Right kidney (tissue), 1 donor: Measurements from ENCODE around the gene GRID1.

Source experiments
- DNase-seq: peaks from one replicate; pipeline ENCODE4 v3.0.0-alpha.2; 2016

Gene GRID1

DNA sequence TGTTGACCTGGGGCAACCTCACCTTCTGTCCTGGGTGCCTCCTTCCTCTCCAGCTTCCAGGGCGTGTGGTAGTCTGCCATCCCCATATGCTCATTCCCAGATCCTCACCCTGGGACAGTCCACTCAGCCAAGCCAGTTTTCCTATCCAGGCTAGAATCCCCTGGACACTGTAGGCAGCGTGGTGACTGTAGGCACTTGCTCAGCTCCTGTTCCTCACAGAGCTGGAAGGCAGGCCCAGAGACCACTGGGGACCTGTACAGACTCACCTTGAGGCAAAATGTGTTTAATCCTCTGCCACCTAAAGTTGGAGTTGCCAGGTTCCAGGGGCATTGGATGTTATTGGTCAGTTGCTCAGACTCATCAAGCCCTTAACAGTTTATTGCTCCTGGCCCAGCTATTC is 2.4 kb upstream of the GRID1 start:
- DNase-seq = no peak

DNA sequence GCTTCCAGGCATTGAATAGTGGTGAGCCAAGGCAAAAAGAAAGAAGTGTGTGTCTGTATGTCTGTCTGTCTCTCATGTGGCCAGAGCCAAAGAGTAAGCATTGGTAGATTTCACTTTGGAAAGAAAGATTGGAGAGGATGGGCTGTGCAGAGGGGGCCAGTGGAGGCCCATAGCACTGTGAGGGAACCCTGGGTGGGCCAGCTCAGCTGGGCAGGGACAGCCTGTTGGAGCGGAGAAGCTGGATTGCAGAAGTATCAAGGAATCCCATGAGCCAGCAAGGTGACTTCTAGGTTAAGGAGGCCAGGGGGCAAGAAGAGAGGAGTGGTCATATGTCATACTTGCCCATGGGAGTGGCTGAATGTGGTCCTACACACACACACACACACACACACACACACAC is 1.5 kb upstream of the GRID1 start:
- no peak for DNase-seq

DNA sequence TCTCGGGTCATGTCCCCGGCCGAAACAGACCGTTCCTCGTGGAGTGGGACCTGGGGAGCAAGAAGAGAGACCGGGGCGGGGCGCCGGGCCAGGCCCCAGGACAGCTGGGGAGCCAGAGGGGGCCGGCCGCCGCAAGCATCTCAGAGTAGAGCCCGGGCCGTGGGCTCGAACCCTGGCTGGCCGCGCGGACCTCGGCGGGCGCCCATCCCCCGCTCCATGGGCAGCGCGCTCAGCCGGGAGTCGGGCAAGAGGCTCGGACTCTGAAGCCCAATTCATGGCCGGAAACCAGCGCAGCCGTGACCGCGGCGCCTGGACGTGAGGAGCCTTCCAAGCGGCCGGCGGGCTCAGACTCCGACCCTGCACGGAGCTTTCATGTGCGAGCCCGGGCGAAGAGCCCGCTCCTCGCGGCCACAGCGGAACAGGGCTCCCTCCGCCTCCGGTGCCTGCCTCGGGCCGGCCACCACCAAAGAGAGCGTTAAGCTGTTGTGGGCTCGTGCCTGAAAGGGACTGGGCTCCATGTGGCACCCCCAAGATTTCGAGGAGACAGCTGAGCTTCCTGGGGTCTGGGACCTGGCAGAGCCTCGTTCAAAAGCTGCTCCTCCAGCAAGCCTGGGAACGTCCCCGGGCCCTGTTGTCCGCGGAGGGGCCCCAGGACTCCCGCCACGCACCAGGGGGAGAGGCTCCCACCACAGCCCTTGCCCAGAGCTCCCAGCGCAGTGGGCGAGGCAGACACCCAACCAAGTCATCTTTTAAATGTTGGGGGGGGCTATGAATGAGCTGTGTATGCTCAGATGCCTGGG is 757 bp upstream of the GRID1 start:
- peak; percentile 57 for DNase-seq

DNA sequence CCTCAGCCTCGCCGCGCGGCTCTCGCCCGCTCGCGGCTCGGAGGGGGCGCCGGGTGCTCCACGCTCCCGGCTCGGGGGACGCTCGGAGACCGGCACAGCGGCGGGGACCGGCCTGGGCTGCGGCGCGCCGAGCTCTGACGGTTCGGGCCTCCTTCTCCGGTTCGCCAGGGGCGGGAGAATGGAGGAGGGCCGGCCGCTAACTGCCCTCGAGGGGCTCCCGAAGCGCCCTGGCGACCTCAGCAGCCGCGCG is 232 bp upstream of the GRID1 start:
- DNase-seq = peak; percentile 72

DNA sequence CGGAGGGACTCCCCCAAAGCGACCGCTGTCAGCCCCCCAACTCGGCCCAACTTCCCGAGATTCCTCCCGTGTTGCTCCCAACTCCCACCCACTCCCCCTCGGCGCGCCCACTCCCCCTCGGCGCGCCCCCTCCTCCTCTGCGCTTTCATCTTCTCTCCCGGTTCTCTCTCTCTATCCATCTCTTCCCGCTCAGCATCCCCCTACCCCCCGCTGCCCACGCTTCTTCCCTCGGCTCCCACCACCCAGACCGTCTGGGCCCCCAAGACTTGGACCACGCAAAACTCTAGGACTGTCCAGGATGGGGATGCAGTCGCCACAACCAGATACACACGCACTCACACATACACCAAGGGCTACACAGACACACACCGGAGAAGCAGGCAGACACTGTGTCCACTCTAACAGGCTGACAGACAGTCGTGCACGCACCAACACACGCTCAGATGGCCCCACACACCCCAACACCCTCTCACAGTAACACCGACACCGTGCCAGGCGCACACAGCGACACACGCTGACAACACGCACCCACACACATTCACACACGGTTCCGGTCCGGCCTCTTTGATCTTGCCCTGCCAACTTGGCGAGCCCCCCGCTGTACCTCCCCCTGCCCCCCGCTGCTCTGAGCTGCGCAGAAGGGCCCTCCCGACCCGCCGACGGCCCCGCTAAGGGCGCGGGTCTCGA is 1.1 kb downstream of the GRID1 start:
- peak; percentile 56 for DNase-seq

DNA sequence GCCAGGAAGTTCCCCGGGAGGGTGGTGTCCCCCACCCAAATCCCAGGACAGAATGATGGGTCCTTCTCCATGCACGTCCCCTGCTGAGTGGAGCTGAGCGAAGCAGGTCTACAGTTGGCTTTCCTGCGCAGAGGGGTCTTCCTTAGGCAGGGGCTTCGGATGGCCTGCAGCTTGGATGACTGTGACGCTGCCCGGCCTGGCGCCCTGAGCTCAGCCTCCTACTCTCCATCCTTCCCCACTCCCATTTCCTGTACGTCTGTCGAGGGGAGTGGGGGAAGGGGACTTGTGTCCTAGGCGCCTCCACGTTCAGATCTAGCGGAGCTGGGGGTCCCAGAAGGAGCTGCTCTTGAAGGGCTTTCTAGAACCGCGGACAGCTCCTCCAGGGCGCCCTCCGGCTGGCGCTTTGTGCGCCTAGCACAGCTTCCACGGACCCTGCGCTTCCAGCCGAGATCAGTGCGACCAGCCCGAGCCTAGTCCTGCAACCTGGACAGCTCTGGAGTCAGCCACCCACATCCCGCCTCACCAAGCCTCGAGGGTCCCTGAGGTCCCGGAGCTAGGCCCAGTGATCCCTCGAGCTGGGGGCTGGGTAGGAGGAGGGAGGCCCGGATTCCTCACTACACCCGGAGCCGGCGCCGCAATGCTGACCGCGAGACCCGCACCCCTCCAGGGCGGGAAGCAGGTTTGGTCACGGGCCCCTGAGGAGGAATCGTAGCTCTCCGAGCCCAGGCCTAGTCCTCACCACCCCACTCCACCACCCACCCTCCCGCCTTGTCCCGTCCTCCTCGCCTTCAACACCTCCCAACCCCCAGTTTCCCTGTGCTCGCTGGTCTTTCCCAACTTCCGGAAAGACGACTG is 1.9 kb downstream of the GRID1 start:
- peak; percentile 64 for DNase-seq

DNA sequence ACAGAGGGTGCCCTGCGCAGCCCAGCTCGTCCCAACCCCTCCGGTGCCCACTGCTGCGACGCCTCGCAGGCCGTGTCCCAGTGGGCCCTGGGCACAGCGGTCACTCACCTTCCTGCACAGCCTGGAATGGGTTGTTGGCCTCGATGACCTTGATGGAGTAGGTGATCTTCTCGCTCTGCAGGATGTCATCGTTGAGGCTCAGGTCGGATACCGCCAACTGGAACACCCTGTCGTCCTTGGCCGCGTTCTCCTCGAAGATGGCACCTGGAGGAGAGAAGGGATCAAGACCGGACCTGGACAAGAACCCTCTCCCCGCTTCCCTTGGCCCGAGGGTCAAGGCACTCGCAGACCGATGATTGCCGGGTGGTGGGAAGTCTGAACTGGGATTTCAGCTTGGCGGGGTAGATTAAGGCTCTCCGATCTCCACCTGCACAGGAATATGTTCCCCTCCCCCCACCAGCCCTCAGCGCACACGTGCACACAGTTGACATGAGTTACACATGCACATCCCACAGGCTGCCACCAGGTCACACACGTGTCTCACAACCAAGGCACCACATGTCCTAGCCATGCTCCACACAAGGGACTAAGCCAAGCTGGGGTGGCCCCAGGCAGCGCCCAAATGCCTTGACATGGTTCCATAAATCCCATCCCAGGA is 2.6 kb downstream of the GRID1 start:
- peak; percentile 30 for DNase-seq

DNA sequence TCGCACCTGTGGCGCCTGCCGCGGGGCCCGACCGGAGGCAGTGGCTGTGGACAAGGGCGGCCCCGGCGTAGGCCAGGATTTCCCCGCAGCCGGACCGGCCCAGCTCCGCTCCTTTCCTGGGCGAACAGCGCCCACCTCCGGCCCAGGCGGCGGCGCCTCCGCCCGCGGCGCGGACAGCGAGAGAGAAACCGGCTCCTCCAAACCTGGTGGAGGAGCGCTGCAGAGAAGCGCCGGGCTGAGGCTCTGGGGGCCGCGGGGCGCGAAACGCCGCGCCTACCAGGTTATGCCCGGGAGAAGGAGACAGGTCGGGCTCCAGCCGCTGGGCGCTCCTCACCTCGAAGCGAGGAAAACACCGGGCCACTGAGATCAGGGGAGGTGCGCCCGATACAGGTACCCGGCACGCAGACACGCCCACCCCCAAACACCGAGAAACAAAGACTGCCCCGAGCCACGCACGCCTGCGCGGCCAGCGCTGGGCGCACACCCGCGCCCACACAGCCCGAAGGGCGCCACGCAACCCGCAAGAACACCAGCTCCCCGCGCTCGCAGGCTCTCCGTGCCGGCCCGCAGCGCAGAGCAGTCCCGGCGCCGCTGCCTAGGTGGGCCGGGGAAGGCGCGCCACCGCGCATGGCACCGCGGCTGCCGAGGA is 3.3 kb downstream of the GRID1 start:
- peak; percentile 80 for DNase-seq

DNA sequence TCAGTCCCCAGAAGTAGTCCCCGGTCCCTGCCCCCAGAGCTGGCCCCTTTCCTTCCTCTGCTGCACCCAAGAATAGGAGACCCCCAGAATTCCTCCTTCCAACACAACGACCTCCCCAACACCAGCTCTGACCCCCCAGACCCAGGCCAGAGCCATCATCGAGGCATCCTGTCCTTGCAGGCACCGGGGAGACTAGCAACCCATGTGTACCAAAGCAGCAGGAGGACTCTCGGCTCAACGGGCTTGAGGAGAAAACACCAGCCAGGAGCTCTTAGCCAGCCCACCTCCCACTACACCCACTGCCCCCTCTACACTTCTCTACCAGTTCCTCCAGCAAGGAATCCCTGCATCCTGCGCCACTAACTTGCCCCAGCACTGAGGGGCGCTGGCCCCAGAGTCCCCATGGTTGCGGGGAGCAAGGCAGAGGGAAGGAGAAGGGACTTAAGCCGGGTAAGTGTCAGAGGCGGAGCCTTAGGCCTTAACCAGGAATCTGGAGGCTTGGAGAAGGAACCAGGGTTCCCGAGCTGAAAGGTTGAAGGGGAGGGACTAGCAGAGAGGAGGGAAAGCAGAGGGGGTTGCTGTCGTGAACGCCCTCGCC is 3.9 kb downstream of the GRID1 start:
- no peak for DNase-seq

DNA sequence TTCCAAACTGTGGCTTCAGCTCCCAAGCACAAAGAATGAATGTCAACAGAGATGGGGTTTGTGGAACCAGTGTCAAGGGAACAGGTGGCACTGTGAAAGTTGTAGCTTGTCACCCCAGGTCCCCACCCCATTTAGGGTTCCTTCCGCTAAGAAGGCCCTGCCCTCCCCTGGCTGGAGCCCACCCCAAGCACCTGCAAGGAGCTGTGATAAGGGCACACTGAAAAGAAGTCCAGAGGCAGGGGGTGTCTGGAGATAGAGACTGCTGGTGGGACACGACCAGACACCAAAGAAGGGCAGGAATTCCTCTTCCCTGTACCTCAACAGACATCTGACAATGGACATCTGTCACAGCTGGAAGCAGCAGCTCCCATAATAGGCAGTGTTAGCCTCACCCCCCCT is 4.5 kb downstream of the GRID1 start:
- DNase-seq = no peak

DNA sequence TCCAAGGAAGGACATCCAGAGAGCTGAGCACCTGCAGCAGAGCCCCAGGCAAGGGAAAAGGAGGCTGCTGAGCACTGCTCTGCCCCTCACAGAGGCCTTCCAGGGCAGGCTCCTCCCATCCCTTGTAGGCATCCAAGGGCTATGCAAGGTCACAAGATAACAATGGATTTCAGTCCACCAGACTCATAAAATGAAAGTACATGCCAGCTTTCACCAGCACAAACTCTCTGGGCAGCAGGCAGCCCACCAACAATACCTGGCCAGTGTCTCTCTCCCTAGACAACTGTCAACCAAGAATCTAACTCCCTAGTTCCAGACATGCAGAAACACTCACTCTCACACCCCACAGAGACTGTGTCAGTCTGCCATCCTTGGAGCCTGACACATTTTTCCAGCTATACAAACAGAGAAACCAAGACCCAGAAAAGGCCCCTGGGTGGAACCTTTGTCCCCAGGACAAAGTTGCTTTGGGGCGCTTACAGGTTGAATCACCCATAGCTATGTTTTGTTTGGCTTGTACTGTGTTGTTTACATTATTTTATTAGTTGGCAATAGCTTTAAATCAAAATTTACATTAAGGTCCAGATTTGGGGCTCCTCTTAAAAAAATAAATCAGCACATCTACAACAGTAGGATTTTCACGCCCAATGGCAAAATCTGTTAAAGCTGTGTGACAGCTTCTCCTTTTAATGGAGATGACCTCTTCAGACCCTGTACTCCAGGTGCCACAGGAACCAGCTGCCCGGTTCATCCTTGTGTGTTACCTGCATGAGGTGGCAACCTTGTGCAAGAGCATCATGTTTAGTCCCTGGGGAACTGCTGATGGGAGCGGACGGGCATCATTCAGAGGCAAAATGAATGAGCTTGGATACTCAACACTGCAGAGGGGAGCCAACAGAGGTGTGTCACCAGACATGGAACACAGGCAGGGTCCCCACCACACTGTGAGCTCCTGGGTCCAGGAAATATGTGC is 5.2 kb downstream of the GRID1 start:
- DNase-seq = no peak

DNA sequence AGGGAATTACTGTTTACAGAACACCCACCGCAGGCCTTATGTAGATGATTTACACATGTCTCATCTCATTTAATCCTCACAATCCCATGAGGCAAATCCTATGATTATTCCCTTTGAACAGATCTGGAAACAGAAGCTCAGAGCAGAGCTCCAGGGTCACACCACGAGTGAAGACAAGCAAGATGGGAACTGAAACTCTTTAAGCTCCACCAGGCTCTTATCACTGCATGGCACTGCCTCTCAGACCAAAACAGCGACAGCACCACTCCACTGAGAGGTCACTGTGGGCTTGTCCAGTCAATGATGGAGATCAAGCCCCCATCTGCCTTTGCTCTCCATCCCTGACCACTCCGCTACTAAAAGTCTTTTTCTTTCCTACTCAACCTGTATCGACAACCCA is 5.9 kb downstream of the GRID1 start:
- DNase-seq = no peak

DNA sequence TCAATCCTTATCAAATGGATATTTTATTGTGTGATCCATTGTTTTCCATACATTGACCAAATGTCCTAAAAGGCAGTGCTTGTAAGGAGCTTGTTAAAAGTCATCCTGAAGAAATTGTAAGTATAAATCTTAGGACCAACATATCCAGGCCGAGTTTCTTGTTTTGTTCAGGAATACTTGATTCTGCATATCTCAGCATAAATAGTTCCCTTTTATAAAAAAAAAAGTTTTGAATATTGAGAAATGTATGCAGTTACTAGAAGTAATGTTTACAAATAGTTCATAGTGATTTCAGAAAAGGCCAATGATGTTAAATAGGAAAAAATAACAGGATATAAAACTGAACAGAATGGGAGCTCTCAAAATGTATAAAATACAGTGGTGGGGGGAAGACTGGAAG is 6.6 kb downstream of the GRID1 start:
- no peak for DNase-seq

DNA sequence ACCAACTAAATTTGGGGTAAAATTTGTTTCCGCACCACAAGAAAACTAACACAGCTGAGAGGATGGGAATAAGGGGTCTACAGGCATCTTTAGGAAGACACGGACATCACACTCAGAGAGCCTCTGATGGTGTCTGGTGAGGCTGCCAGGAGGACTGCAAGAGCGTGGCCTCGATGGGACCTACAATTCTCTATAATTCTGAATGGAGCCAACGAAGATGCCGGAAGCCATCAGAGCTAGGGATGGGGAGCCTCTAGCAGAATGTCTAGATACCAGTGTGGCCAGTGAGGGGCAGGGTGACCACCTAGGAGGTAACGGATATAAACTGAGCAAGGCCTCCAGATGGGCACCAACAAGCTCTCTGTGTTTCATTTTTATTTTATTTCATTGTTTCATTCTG is 7.5 kb downstream of the GRID1 start:
- no peak for DNase-seq

DNA sequence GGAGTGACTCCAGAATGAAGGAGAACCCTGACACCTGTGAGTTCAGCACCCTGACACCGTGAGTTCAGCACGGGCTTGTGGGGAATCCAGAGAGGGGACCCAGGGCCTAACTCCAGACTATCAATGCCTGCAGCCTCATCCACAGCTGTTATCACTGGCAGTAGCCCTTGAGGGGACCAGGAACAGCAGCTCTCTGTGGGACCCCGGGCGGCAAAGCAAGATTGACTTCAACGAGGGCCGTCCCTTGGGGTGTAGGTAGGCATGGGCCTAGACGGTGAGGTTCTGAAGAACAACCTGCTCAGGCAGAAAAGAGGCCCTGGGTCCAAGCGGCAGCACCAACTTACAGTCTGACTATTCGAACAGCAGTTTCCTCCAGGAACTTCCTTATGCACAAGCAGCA is 8.9 kb downstream of the GRID1 start:
- DNase-seq = no peak

DNA sequence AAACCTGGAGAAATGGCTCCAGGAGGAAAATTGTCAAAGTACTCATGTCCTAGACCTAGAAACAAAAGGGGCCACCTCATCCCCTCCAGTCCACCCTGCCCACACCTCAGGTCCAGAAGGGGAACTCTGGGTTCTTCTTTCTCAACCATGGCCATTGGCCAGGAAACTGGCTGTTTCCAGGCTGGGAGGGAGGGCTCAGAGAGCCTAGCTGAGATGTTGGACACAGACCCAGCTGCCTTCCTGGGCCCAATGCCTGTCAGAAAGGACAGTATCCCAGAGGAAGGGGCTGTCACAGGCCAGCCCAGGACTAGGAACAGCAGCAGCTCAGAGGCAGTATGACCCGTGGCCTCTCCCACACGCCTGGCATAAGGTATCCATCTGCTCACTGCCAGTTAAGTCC is 9.6 kb downstream of the GRID1 start:
- DNase-seq = no peak

DNA sequence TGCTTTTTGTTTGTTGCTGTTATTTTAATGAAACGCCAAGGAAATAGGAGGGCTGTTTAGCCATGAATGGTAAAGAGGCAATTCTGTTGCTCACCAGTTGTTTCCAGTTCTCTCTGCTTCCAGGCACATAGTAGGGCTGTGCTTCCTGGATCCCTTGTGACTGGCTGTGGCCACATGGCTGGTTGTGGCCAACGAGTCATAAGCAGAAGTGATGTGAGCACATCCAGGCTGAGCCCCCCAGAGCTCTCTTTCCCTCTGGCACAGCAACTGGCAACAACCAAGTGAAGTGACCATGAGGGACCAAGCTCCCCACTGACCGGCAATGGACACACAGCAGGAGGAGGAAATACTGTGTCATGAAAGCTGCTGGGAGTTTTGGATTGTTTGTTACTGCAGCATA is 10.3 kb downstream of the GRID1 start:
- DNase-seq = no peak

DNA sequence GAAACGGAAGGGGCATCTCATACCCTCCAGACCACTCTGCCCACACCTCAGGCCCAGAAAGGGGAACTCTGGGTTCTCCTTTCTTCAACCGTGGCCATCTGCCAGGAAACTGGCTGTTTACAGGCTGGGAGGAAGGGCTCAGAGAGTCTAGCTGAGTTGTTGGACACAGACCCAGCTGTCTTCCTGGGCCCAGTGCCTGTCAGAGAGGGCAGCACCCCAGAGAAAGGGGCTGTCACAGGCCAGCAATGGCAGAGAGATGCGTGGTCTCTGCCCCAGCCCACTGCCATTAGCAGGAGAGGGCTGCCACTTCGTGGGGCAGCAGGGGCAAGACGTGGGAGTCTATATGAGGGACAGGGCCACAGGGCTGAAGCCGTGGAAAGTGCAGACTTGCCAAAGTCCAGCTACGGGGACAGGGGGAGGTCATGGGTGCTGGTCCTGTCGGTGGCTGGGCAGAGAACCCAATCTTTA is 11.0 kb downstream of the GRID1 start:
- DNase-seq = no peak

DNA sequence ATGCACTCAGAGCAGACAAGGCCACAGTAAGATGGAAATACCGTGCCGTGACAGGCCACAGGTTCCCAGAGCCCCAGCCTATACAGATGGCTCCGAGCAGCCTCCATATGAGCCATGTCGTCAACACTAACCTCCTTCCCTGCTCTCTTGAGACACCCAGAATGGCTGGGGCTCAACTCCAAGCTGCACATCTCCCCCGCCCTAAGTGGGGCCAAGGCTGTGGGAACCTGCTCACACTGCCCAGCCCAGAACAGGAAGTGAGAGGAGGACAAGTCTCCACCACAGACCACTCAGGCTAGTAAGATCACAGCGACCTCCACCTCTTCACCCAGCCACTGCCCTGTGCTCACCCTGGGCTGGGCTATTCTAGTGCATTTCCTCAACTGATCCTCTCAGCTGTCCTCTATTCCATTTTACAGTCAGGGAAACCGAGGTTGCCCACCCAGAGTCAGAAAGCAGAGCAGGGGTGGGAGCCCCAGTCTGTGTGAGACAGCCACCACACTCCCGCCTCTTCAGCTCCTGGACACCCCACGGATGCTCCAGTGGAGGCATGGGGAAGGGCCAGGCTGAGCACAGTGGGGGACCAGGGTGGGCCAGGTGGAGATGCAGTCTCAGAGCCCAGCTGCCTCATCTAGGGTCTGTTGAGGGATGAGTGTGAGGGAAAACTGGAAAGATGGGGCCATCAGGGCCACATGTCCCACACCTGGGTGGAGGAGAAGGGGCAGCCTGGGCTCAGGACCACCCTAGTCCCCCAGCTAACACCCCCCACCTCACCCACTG is 11.6 kb downstream of the GRID1 start:
- no peak for DNase-seq
